SIG-M5 treated with dmso at 0.1 percent for 504 hours (cell line): ENCODE data around the gene CC2D1B.
"Not testable (repeated sequence)": the region's sequence is repeated elsewhere in the genome, so short reads cannot be mapped to it uniquely, and the experiment has no call there.

ENCODE experiments used
- DNase-seq: peaks from one replicate; lab custom pipeline; 2025; ENCODE audit not compliant: unreplicated experiment; lab: John Stamatoyannopoulos, UW

Gene CC2D1B

DNA sequence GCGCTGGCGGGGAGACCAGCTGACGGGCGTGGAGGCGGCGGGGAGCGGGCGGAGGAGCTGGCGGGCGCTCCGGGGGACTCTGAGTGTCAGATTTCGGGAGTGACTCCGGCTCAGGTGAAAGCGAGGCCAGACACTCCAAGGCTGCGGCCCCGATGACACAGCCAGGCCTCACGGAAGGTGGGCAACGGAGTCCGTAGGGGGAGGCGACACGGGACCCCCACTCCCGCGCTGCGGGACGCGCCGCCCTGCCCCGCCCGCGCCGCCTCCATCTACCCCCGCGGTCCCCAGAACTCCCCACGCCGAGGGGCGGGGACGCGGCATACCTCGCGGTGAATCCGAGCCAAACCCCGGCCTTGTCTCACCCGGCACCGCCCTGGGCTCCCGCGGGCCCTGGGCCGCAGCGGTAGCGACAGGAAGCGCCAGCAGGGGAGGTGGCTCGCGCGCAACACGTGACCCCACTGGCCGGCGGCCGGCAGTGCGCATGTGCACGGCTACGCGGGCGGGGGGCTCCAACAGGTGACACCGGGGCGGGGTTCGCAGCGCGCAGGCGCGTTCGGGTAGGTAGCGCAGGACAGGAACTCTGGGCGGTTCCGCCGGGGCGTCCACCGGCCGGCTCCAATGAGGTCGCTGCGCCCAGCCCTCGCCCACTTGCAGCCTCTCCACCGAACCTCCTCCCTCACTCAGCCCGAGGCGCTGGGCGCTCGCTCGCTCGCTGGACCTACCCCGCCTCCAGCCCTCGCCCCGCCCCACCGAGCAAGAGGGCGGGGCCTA lies at the start of gene CC2D1B:
Gene CC2D1B (minus strand): TSS at position 460 of the 771 bp plus-strand sequence. CDS start 1,585 bp downstream, outside the sequence.
- peak; percentile 91 for DNase-seq

GRCh38 chr1:52414942-52415341 lies 48.9 kb upstream of the CC2D1B start:
- no peak for DNase-seq

GRCh38 chr1:52413410-52413989 lies 47.5 kb upstream of the CC2D1B start:
- no peak for DNase-seq

- DNase-seq = no peak
Observed at GRCh38 chr1:52404975-52405338, 39.0 kb upstream of the CC2D1B start.

- peak; percentile 90 for DNase-seq
Observed at GRCh38 chr1:52404116-52404974, 38.3 kb upstream of the CC2D1B start, which contains the start of the genes ORC1 and PRPF38A. ORC1 (minus strand) TSS chr1:52404423; CDS start chr1:52402223, 2,200 bp downstream. PRPF38A (plus strand) TSS chr1:52404602; CDS start chr1:52404750, 148 bp downstream.

DNA sequence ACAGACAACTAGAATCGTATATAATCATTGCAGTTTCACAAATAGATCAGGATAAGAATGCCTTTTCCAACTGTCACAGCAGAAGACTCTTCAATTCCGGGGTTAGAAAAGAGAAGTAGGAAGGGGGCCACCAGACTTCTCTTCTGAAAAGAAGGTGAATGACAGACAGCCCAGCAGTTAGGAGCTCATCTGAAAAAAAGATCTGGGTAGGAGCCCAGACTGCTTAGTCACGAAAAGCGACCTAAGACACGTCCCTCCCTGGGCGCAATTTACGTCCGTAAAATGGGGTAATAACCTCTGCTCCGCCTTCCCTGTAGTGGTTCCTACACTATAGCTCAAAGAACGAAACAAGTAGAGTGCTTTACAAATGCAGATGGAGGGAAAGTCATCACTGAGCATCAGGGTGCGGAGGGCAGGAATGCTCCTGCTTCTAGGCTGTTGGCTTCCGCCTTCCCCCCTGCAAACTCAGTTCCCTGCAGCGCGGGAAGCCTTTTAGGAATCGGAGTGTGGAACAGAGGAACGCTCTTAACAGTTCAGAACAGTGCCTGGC lies 37.6 kb upstream of the CC2D1B start:
- peak; percentile 90 for DNase-seq

GRCh38 chr1:52402860-52403240 lies 36.8 kb upstream of the CC2D1B start:
- DNase-seq = no peak

- no peak for DNase-seq
Observed at GRCh38 chr1:52400131-52400530, 34.1 kb upstream of the CC2D1B start.

- no peak for DNase-seq
Observed at GRCh38 chr1:52399629-52400028, 33.6 kb upstream of the CC2D1B start.

DNA sequence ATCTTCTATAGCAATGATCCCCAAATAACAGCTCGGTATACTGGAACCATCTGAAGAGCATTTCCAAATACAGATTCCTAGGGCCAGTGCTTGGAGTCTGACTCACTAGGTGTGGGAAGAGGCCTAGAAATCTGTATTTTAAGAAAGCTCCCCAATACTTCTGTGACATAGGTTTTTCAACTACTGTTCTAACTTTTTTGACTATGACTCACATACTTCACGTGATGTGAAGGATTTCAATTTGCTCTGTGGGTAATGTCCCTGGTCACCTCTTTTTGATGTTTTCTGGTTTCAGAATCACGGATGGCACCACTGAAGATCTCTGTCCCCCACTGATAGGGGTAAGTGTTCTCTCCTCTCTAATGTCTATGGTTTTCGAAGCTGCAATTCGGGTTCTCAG lies 27.2 kb upstream of the CC2D1B start:
- no peak for DNase-seq

DNA sequence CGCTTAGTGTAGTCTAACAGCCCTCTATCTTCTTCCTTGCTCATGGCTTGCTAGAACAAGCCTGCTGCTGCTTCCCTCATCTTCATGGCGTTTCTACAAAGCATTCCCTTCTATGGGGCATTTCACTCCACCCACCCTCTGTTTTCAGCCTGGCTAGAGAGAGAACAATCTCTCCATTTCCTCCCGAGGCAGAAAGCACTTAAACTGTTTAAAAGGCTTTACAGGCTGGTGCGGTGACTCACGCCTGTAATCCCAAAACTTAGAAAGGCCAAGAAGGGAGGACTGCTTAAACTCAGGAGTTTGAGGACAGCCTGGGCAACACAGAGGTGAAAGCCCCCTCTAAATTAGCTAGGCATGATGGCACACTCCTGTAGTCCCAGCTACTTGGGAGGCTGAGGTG lies 20.5 kb upstream of the CC2D1B start:
- no peak for DNase-seq

DNA sequence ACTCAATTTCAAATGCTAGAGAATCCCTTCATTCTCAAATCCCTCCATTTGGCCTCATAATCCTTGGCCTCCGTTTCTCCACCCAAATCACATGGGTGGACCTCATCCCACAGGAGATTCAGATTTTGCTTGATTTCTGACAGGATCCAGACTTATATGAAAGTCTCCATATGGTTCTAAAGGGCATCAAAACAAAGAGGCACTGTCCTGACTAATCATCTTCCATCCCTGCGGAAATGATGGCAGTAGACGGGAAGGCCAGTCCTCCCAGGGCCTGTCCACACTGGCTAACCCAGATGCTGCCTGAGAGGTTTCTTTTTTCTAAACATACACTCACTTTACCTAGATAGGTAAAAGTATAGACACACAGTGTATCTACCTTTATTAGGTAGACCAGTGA lies 19.4 kb upstream of the CC2D1B start:
- DNase-seq = no peak

- not testable (repeated sequence) for DNase-seq
Observed at GRCh38 chr1:52369851-52370250, 3.8 kb upstream of the CC2D1B start.

DNA sequence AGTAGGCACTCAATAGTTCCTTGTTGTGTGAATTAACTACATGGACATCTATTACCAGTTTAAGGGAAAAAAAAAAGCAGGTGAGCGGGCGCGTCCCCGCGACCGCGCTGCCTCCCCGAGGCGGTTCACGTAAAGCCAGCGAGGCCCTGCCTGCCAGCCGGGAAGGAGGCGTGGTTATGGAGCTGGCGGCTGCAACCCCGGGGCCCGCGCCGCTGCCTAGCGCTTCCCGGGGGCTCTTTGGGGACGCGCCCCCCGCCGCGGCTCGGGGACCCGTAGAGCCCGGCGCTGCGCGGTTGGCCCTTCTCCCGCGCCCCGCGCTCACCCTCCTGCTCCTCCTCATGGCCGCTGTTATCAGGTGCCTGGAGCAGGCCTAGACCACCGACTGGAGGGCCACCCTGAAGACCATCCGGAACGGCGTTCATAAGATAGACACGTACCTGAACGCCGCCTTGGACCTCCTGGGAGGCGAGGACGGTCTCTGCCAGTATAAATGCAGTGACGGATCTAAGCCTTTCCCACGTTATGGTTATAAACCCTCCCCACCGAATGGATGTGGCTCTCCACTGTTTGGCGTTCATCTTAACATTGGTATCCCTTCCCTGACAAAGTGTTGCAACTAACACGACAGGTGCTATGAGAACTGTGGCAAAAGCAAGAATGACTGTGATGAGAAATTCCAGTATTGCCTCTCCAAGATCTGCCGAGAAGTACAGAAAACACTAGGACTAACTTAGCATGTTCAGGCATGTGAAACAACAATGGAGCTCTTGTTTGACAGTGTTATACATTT lies 2.6 kb upstream of the CC2D1B start:
- peak; percentile 5 for DNase-seq

- DNase-seq = no peak
Observed at GRCh38 chr1:52367272-52367671, 1.3 kb upstream of the CC2D1B start.

DNA sequence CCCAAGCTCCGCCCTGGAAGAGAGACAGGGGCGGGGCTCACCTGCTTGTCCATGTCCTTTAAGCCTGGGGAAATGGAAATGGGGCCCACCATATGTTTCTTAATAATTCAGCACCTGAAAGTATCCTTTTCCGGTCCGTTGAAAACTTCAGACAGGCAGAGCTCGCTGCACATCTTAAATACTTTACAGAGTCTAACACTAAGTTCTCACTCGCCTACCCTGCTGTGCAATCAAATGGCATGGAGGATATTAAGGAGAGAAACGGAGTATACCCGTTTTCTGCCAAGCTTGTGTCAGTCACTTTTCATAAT lies 467 bp upstream of the CC2D1B start:
- no peak for DNase-seq

GRCh38 chr1:52365071-52365745 lies 797 bp downstream of the CC2D1B start:
- DNase-seq = peak; percentile 6

DNA sequence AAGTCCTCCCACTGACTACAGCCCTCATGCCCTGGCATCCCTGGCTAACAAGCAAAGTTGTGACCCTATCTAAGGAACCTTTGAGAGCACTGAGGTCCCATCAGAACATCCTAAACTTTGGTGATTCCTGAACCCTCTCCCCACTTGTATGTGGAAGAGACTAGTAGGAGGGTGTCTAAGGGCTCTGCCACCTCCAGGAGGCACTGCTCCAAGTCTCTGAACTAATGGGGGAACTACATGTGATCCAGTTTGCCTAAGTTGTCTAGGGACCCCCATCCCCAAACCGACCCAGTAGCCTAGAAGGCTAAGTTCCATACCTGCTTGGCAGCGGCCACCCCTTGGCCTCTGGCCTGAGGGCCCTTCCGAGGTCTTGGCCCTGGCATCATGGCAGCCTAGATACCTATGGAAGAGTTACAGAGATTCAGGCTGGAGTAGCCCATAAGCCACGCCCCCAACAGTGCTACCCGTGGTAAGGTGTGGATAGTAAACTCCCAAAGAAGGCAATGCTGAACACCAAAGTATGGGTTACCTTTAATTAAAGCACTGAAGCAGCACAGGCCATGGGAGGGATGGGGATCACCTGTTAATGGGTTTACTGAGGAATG lies 1.7 kb downstream of the CC2D1B start:
- DNase-seq = no peak

DNA sequence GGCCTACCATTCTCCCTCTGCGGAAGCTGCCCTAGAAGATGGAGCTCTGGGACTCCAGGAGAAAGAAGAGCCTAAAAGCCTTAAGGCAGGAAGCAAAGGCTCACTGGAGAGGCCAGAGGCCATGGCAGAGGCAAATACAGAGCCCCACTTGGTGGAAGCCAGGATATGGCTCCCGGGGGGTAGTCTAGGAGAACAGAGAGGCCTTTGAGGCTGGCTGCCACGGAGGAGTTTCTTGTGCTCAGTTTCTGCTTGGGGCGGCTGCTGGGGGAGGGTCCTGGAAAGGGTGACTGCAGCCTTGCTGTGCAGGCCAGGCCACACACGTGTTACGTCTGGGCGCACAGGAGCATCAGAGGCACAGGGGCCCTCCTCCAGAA lies 5.4 kb downstream of the CC2D1B start:
- no peak for DNase-seq
